ENCODE data around the gene SPRED2. TPM values are rescaled to one million over a fixed set of nuclear protein-coding genes. Genes with fewer than 3 reads are reported as not detected.

The SPRED2 gene
- total RNA-seq, 2 donors from 2014 or later: 21.9 to 22.3 TPM

DNA sequence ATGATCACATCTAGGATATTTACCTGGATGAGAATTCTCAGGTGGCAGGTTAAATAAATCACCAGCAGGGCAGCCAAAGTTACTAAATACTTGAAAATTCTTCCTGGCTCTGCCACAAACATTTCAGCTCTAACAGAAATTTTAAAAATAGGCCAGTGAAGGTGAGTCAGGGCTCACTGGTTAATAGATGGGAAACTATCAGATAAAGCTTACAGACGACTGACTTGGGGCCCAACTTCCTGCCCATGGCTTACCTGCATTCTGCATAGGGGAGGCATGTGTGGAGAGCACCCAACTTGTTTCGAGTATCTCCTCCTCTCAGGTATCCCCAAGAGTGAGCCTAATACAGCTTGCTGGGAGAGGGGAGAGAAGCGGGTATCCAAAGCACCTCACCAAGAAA is 57.8 kb downstream of the SPRED2 start:
- Histone ChIP-seq H3K27me3 (replicated peaks; ENCODE audit: insufficient read depth) (no peaks in the 10 kb centered on the region), H3K9me3 (no peaks in the 10 kb centered on the region), H3K36me3 (no peaks in the 10 kb centered on the region), H3K4me3 (no peak overlapping the region), H3K4me1 (ENCODE audit: control insufficient read depth in 1 of 2, low read depth in 2 of 2) (peaks cover 3 to 45% of the 10 kb centered on the region in 2 donors), H3K27ac (no peak overlapping the region)
- no peak for DNase-seq (ENCODE audit: low spot score)
- TF ChIP-seq, protein P1, sequence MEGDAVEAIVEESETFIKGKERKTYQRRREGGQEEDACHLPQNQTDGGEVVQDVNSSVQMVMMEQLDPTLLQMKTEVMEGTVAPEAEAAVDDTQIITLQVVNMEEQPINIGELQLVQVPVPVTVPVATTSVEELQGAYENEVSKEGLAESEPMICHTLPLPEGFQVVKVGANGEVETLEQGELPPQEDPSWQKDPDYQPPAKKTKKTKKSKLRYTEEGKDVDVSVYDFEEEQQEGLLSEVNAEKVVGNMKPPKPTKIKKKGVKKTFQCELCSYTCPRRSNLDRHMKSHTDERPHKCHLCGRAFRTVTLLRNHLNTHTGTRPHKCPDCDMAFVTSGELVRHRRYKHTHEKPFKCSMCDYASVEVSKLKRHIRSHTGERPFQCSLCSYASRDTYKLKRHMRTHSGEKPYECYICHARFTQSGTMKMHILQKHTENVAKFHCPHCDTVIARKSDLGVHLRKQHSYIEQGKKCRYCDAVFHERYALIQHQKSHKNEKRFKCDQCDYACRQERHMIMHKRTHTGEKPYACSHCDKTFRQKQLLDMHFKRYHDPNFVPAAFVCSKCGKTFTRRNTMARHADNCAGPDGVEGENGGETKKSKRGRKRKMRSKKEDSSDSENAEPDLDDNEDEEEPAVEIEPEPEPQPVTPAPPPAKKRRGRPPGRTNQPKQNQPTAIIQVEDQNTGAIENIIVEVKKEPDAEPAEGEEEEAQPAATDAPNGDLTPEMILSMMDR (IDR thresholded peaks at IDR 0.05): no peak
- no peak for ATAC-seq (ENCODE audit: insufficient number of reproducible peaks, low FRiP score, low read depth)

DNA sequence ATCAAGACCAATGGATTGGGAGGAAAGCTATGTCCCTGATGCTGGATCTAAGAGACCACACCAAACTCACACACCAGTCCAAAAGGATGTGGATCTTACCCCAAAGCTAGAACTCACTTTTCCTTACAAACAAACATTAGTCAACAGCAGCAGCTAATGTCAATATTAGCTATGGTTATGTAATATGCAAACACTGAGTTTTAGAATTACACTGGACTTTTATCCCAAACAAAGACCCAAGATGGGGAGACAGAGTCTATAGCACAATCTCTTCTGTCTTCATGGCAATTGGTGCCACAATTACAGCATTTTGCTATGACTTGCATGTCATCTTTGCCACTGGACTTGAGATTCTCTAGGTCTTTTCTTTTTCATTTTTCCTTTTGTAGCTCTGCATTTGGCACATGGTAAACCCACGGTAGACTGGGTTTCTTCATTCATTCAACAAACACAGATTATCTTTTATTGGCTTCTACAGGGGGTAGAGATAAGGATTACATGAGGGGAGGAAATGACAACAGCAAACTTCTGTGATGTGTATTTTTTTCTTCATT is 59.0 kb downstream of the SPRED2 start:
- ATAC-seq (ENCODE audit: insufficient number of reproducible peaks, low FRiP score, low read depth): no peak
- TF ChIP-seq, protein P1 (IDR thresholded peaks at IDR 0.05): no peak
- Histone ChIP-seq H3K4me1 (ENCODE audit: control insufficient read depth in 1 of 2, low read depth in 2 of 2) (peaks cover 3 to 44% of the 10 kb centered on the region in 2 donors), H3K36me3 (no peaks in the 10 kb centered on the region), H3K4me3 (no peak overlapping the region), H3K27me3 (replicated peaks; ENCODE audit: insufficient read depth) (no peaks in the 10 kb centered on the region), H3K27ac (no peak overlapping the region), H3K9me3 (no peaks in the 10 kb centered on the region)
- no peak for DNase-seq (ENCODE audit: low spot score)

DNA sequence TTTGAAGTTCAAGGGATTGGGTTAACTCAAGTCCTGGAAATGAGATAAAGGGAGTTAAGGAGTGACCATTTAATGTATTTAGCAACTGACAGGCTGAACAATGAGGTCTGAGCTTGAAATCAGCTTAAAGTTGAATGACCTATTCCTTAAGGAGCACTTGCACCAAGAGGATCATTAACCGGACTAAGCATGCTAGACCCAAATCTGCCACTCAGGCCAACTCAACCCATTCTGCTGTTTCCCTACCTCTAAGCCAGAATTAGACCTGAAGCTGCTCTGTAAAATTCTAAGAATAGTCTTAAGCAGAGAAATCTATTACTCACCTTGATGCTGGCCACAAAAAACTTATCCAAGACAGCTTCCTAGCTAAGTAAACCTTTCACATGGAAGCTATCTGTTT is 59.8 kb downstream of the SPRED2 start:
- no peak overlapping the region for H3K27ac ChIP-seq
- H3K4me3 ChIP-seq: no peak overlapping the region
- H3K27me3 ChIP-seq (replicated peaks; ENCODE audit: insufficient read depth): no peaks in the 10 kb centered on the region
- DNase-seq (ENCODE audit: low spot score) (no peak), ATAC-seq (ENCODE audit: insufficient number of reproducible peaks, low FRiP score, low read depth) (no peak)
- peaks cover 3 to 38% of the 10 kb centered on the region in 2 donors for H3K4me1 ChIP-seq (ENCODE audit: control insufficient read depth in 1 of 2, low read depth in 2 of 2)
- H3K9me3 ChIP-seq: no peaks in the 10 kb centered on the region
- TF ChIP-seq, protein P1 (IDR thresholded peaks at IDR 0.05): no peak
- no peaks in the 10 kb centered on the region for H3K36me3 ChIP-seq

DNA sequence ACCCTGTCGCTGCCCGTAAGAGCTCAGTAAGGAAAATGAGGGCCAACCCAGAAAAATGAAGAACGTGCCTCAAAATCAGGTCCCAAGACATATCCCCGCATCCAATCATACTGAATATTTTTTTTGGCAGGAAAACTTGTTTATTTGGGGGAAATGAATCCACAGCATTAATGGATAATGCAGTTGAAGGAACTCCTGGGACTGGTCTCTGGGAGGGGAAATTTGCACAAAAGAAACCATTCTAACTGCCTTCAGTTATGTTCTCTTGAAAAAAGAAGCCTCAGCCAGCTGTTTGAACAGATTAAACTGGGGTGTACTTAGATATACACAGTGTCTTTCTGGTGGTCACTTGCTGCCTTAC is 61.3 kb downstream of the SPRED2 start:
- H3K27me3 ChIP-seq (replicated peaks; ENCODE audit: insufficient read depth): no peaks in the 10 kb centered on the region
- no peak overlapping the region for H3K4me3 ChIP-seq
- no peak overlapping the region for H3K27ac ChIP-seq
- DNase-seq (ENCODE audit: low spot score) (no peak), ATAC-seq (ENCODE audit: insufficient number of reproducible peaks, low FRiP score, low read depth) (no peak)
- peaks cover 12 to 50% of the 10 kb centered on the region in 2 donors for H3K4me1 ChIP-seq (ENCODE audit: control insufficient read depth in 1 of 2, low read depth in 2 of 2)
- no peaks in the 10 kb centered on the region for H3K9me3 ChIP-seq
- no peaks in the 10 kb centered on the region for H3K36me3 ChIP-seq
- TF ChIP-seq, protein P1 (IDR thresholded peaks at IDR 0.05): no peak

DNA sequence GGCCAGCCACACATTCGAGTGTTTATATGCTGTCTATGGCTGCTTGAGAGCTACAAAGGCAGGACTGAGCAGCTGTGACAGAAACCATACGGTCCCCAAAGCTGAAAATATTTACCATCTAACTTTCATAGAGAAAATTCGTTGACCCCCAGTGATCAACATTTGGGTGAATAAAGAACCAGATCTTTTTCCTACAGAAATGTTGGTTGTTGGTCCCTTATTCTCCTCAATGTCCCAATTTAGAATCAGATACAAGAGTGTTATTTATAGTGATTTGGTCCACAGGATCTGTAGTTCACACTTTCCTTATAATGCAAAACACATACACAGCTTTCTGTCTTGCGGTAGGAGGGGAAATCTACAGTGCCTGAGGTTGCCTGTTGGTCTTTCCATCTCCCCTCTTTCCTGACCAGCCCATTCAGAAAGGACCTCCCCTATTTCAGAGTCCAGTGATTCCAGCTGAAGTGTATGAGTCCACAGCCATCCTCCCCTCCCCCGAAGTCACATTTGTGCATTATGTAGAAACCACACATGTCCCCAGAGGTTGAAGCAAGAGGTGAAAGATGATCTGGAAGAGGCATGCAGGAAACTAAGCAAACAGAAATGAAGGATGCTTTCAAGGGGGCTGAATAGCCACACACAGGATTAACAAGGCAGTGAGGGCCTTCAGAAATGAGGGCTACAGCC is 61.9 kb downstream of the SPRED2 start:
- no peak overlapping the region for H3K4me3 ChIP-seq
- DNase-seq (ENCODE audit: low spot score): no peak
- TF ChIP-seq, protein P1 (IDR thresholded peaks at IDR 0.05): no peak
- no peak for ATAC-seq (ENCODE audit: insufficient number of reproducible peaks, low FRiP score, low read depth)
- H3K27me3 ChIP-seq (replicated peaks; ENCODE audit: insufficient read depth): no peaks in the 10 kb centered on the region
- H3K4me1 ChIP-seq (ENCODE audit: control insufficient read depth in 1 of 2, low read depth in 2 of 2): peaks cover 14 to 54% of the 10 kb centered on the region in 2 donors
- H3K27ac ChIP-seq: no peak overlapping the region
- no peaks in the 10 kb centered on the region for H3K36me3 ChIP-seq
- H3K9me3 ChIP-seq: no peaks in the 10 kb centered on the region
